ENCODE results near the gene TMCO4.

GRCh38 chr1:19815801-19816736, 16.4 kb upstream of the TMCO4 start:
- TF ChIP-seq EP300 (IDR thresholded peaks at IDR 0.05) (no peak), POLR2A (IDR thresholded peaks at IDR 0.05) (no peak), CTCF (IDR thresholded peaks at IDR 0.05) (no peak), POLR2AphosphoS5 (IDR thresholded peaks at IDR 0.05) (no peak)

Data from sigmoid colon (tissue), 4 donors.